Fibroblast of mammary gland (primary cell): ENCODE data around the gene EEF2KMT.

ENCODE experiments used
- DNase-seq: peaks from one replicate; pipeline ENCODE4 v3.0.0-alpha.2; 2010; ENCODE audit warnings: low read depth
- H3K4me3 ChIP-seq: 2 replicates; pipeline ENCODE4 v1.5.1; 2011; ENCODE audit warnings: low read depth, mild to moderate bottlenecking, low read length, moderate library complexity; ENCODE audit not compliant: control insufficient read depth
- TF ChIP-seq, protein P1 (sequence below): conservative IDR thresholded peaks from 2 replicates; pipeline ENCODE4 v1.5.1; 2011; ENCODE audit warnings: low read depth, low read length, inconsistent platforms; ENCODE audit not compliant: control insufficient read depth, insufficient read depth

Gene EEF2KMT

DNA sequence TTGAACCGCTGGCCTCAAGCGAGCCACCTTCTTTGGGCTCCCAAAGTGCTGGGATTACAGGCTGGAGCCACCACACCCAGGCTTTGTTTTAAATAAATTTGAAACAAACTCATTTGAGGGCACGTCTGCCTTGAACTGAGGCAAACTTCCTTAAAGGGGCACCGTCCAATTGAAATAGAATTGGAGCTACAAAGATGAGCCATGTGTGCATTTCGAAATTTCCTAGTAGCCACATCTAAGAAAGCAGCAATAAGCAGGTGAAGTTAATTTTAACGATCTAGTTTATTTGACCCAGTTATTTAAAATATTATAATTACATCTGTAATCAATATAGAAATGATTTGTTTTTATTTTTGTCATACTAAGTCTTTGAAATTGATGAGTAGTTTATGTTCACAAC lies 31.1 kb downstream of the EEF2KMT start:
- TF ChIP-seq, protein P1, sequence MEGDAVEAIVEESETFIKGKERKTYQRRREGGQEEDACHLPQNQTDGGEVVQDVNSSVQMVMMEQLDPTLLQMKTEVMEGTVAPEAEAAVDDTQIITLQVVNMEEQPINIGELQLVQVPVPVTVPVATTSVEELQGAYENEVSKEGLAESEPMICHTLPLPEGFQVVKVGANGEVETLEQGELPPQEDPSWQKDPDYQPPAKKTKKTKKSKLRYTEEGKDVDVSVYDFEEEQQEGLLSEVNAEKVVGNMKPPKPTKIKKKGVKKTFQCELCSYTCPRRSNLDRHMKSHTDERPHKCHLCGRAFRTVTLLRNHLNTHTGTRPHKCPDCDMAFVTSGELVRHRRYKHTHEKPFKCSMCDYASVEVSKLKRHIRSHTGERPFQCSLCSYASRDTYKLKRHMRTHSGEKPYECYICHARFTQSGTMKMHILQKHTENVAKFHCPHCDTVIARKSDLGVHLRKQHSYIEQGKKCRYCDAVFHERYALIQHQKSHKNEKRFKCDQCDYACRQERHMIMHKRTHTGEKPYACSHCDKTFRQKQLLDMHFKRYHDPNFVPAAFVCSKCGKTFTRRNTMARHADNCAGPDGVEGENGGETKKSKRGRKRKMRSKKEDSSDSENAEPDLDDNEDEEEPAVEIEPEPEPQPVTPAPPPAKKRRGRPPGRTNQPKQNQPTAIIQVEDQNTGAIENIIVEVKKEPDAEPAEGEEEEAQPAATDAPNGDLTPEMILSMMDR, result no peak
- H3K4me3 ChIP-seq, result no peak overlapping the region
- DNase-seq, result no peak

DNA sequence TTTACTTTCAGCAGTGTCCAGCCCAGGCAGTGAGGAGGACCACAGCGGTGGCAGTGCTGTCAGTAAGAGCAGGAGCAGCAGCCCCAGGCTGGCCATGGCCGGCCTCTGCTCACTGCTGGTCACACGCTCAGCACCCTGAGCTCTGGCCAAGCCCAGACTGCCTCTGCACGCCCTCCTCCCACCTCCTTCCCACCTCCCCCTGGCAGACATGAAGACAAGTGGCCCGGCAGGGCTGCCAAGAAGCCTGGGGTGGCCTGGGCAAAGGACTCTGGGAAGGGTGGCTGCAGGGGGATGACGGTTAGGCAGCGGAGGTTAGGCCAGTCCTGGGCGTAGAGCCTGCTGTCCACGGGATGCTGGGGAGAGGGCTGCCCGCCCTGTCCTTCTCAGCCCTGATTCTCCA lies 31.8 kb downstream of the EEF2KMT start, which contains the start of gene C16orf89:
Gene C16orf89, minus strand, starts transcription at position 144 of the 400 bp plus-strand sequence. Its CDS starts 48 bp downstream, at position 96.
- DNase-seq, result no peak
- no peak within 1 kb of the TSS for H3K4me3 ChIP-seq
- TF ChIP-seq, protein P1, result no peak

DNA sequence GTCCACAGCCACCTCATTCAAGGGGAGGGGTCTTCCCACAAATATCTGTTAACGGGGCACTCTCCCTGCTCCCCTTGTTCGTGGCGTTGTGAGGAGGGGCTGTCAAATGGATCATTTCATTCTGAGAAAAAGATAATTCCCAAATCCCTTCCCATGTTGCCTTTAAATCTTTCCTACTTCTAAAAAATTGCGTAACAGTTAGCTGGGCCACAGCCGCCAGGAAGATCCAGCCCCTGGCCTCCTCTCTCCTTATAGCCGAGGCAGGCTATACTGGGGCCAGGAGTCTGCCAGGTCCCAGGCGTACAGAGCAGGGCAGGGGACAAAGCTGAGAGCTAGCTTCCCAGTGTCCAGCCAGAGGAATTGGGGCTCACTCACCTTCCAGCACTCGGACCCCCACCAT lies 32.3 kb downstream of the EEF2KMT start:
- TF ChIP-seq, protein P1, result no peak
- H3K4me3 ChIP-seq, result no peak overlapping the region
- no peak for DNase-seq

DNA sequence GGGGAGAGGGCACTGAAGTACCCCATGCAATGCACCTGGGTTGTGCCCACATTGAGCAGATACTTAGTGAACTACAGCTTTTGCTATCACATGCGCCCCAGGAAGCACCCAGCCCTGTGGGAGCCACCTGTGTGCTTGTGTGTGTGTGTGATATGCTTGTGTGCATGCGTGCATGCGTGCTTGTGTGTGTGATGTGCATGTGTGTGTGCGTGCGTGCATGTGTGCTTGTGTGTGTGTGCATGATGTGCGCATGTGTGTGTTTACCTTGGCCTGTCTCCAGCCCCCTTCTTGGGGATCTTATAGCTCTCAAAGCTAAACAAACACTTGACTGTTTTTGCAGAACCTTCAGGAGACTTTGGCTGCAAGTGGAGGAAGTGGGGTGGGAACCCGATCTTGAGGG lies 32.7 kb downstream of the EEF2KMT start:
- DNase-seq, result no peak

DNA sequence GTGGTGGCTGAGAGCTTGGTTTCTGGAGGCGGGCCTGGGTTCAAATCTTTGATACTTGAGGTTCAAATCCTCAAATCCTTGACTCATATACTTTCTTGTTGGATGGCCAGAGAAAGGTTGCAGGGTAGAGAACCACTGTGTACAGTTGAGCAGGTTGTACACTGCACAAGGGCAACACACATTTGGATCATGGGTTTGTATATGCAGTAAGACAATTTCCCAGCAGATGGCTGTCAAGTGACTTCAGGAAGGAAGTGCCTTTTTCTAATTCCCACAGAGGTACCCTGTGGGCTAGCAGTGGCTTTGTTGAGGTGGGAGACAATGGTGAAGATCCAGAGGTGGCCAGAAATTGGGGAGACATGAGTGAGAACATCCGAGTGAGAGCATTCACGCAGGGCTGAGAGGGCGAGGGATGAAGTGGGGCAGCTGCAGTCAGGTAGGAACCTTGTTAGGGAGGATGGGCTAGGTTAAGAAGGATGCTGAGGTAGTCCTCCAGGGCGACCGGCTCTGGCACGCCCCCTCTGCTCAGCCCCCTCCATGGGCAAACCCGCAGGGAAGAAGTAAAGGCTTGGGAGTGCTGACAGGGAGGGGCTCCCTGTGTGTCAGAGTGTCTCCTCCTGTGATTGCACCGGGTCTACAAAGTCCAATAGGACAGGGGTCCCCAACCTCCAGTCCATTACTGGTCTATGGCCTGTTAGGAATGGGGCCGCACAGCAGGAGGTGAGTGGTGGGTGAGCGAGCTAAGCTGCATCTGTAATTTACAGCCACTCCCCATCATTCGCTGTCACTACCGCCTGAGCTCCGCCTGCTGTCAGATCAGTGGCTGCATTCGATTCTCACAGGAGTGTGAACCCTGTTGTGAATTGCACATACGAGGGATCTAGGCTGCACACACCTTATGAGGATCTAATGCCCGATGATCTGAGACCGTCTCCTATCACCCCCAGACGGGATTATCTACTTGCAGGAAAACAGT lies 34.5 kb downstream of the EEF2KMT start:
- DNase-seq, result no peak
- TF ChIP-seq, protein P1, result no peak
- H3K4me3 ChIP-seq, result no peak overlapping the region

More for the DNA sequence above, 32.7 kb downstream of the EEF2KMT start:
- no peak overlapping the region for H3K4me3 ChIP-seq
- TF ChIP-seq, protein P1, result no peak

DNA sequence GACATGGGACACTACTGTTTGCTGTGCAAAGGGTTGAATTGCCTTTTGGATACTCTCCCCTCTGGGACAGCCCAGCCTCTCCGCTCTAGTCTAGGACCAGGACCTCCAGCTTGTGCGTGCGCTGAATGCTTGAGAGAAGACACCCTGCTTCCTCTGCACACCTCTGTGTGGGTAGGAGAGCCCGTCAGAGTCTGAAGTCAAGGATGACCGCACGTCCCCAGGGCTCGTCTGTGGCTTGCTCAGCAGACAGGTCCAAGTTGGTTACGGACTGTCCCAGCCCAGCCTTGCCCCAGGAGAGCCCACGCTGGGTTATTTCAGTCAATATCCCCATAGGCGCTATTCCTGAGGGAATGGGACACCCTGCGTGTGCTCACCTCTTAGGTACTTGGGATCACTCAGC lies 35.5 kb downstream of the EEF2KMT start:
- no peak overlapping the region for H3K4me3 ChIP-seq
- no peak for DNase-seq
- TF ChIP-seq, protein P1, result no peak
